Progenitor cell of endocrine pancreas (in vitro differentiated cells): Measurements from ENCODE around the gene NPHP4. TPM values are rescaled to one million over a fixed set of nuclear protein-coding genes. Genes with fewer than 3 reads are reported as not detected.

Experiments used
- DNase-seq: peaks from one replicate; pipeline ENCODE4 v3.0.0; 2021; ENCODE audit warnings: low spot score; ENCODE audit not compliant: unreplicated experiment
- H3K27ac Mint-ChIP-seq: 2 replicates; pipeline ENCODE4 v1.8.0; 2021; ENCODE audit warnings: mild to moderate bottlenecking, moderate library complexity, mixed read lengths
- H3K27me3 Mint-ChIP-seq: 2 replicates; pipeline ENCODE4 v1.8.0; 2021; ENCODE audit warnings: mixed read lengths
- H3K36me3 Mint-ChIP-seq: 2 replicates; pipeline ENCODE4 v1.8.0; 2022; ENCODE audit warnings: mixed read lengths; ENCODE audit not compliant: insufficient read depth
- H3K4me1 Mint-ChIP-seq: 2 replicates; pipeline ENCODE4 v1.8.0; 2021; ENCODE audit warnings: low read depth, mixed read lengths
- H3K4me3 Mint-ChIP-seq: 2 replicates; pipeline ENCODE4 v1.8.0; 2021; ENCODE audit warnings: low read depth, mild to moderate bottlenecking, moderate library complexity, mixed read lengths
- H3K9me3 Mint-ChIP-seq: 2 replicates; pipeline ENCODE4 v1.8.0; 2021; ENCODE audit warnings: low read depth, mixed read lengths
- CTCF ChIP-seq: fragments of 200-600 bp; sonication (generic); IDR thresholded peaks from one replicate; pipeline ENCODE4 v1.5.0; 2021; ENCODE audit warnings: antibody characterized with exemption, mild to moderate bottlenecking; ENCODE audit not compliant: unreplicated experiment
- total RNA-seq: library from RNA; stranded (reverse); gene quantifications from 2 replicates; pipeline ENCODE4 v1.2.1, GENCODE V29; 2021

Gene NPHP4
- total RNA-seq, 1 donor from 2014 or later: 29.9 TPM

GRCh38 chr1:5977494-5978444 is 14.5 kb downstream of the NPHP4 start:
- TF ChIP-seq CTCF: no peak
- Mint-ChIP-seq H3K4me3 (no peak overlapping the region), H3K27me3 (peaks cover 4% of the 10 kb centered on the region), H3K9me3 (no peaks in the 10 kb centered on the region), H3K4me1 (peaks cover 1% of the 10 kb centered on the region), H3K36me3 (peaks cover 16% of the 10 kb centered on the region), H3K27ac (peak overlapping the region; percentile 94)
- DNase-seq: no peak

- Mint-ChIP-seq H3K27me3 (peaks cover 11% of the 10 kb centered on the region), H3K4me3 (no peak overlapping the region), H3K4me1 (peaks cover 4% of the 10 kb centered on the region), H3K27ac (no peak overlapping the region), H3K9me3 (no peaks in the 10 kb centered on the region), H3K36me3 (peaks cover 18% of the 10 kb centered on the region)
- TF ChIP-seq CTCF: no peak
- DNase-seq: no peak
Observed at GRCh38 chr1:5976726-5977493, 15.3 kb downstream of the NPHP4 start.

GRCh38 chr1:5976231-5976630 is 16.0 kb downstream of the NPHP4 start:
- Mint-ChIP-seq H3K4me1 (peaks cover 11% of the 10 kb centered on the region), H3K36me3 (peaks cover 18% of the 10 kb centered on the region), H3K4me3 (no peak overlapping the region), H3K27me3 (peaks cover 11% of the 10 kb centered on the region), H3K27ac (no peak overlapping the region), H3K9me3 (no peaks in the 10 kb centered on the region)
- no peak for TF ChIP-seq CTCF
- no peak for DNase-seq

- no peaks in the 10 kb centered on the region for H3K9me3 Mint-ChIP-seq
- TF ChIP-seq CTCF: peak; percentile 69
- H3K27me3 Mint-ChIP-seq: peaks cover 11% of the 10 kb centered on the region
- peaks cover 20% of the 10 kb centered on the region for H3K4me1 Mint-ChIP-seq
- peak; percentile 29 for DNase-seq
- H3K27ac Mint-ChIP-seq: no peak overlapping the region
- peaks cover 18% of the 10 kb centered on the region for H3K36me3 Mint-ChIP-seq
- H3K4me3 Mint-ChIP-seq: no peak overlapping the region
Observed at GRCh38 chr1:5975133-5975880, 16.9 kb downstream of the NPHP4 start.

GRCh38 chr1:5974631-5975030 is 17.6 kb downstream of the NPHP4 start:
- Mint-ChIP-seq H3K27ac (no peak overlapping the region), H3K36me3 (peaks cover 19% of the 10 kb centered on the region), H3K9me3 (no peaks in the 10 kb centered on the region), H3K4me3 (no peak overlapping the region), H3K4me1 (peaks cover 22% of the 10 kb centered on the region), H3K27me3 (peaks cover 14% of the 10 kb centered on the region)
- no peak for DNase-seq
- no peak for TF ChIP-seq CTCF
